HFF-Myc (cell line): Measurements from ENCODE around the gene ZBTB44.

Source experiments
- DNase-seq: peaks from one replicate; pipeline ENCODE4 v3.0.0-alpha.2; 2011; ENCODE audit warnings: low read depth; ENCODE audit errors: extremely low read depth
- H3K4me3 ChIP-seq: replicated peaks from 2 replicates; pipeline ENCODE4 v1.5.1; 2011; ENCODE audit warnings: low read depth, mild to moderate bottlenecking, control low read depth, low read length
- CTCF ChIP-seq: IDR thresholded peaks from 2 replicates; pipeline ENCODE4 v1.5.1; 2012; ENCODE audit warnings: mild to moderate bottlenecking, low read depth, low read length, control low read depth; ENCODE audit errors: missing control alignments

ZBTB44 gene

GRCh38 chr11:130180896-130181294 lies 133.8 kb downstream of the ZBTB44 start:
- no peak for DNase-seq
- no peak overlapping the region for H3K4me3 ChIP-seq
- no peak for TF ChIP-seq CTCF

GRCh38 chr11:130180491-130180890 lies 134.2 kb downstream of the ZBTB44 start:
- no peak for TF ChIP-seq CTCF
- DNase-seq = no peak
- H3K4me3 ChIP-seq = no peak overlapping the region

- TF ChIP-seq CTCF = no peak
- H3K4me3 ChIP-seq = no peak overlapping the region
- DNase-seq = no peak
Observed at GRCh38 chr11:130179396-130180306, 135.1 kb downstream of the ZBTB44 start.

- no peak for DNase-seq
- no peak overlapping the region for H3K4me3 ChIP-seq
- no peak for TF ChIP-seq CTCF
Observed at GRCh38 chr11:130178441-130179339, 136.0 kb downstream of the ZBTB44 start.

- TF ChIP-seq CTCF = no peak
- DNase-seq = no peak
- H3K4me3 ChIP-seq = no peak overlapping the region
Observed at GRCh38 chr11:130177782-130178181, 136.9 kb downstream of the ZBTB44 start.
